Measurements from ENCODE around the gene ARVCF.

Gene ARVCF

DNA sequence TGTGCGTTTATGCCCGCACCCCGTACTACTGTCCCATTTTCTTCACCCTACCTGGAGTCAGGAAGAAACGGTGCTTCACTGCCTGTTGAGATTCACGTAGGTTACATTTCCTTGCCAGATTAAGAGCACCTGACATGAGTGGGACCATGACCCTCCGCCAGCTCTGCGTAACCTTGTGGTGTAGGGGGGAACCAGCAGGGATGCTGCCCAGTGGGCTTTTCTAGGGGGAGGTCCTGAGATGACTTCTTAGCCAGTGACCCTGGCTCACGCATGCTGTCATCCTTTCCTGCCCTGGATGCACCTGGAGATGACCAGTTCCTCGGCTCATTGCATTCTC lies 967 bp upstream of the ARVCF start:
- TF ChIP-seq, protein P1, sequence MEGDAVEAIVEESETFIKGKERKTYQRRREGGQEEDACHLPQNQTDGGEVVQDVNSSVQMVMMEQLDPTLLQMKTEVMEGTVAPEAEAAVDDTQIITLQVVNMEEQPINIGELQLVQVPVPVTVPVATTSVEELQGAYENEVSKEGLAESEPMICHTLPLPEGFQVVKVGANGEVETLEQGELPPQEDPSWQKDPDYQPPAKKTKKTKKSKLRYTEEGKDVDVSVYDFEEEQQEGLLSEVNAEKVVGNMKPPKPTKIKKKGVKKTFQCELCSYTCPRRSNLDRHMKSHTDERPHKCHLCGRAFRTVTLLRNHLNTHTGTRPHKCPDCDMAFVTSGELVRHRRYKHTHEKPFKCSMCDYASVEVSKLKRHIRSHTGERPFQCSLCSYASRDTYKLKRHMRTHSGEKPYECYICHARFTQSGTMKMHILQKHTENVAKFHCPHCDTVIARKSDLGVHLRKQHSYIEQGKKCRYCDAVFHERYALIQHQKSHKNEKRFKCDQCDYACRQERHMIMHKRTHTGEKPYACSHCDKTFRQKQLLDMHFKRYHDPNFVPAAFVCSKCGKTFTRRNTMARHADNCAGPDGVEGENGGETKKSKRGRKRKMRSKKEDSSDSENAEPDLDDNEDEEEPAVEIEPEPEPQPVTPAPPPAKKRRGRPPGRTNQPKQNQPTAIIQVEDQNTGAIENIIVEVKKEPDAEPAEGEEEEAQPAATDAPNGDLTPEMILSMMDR (IDR thresholded peaks at IDR 0.05; ENCODE audit: unreplicated experiment in 3 of 3): no peak
- peaks cover 13% of the 10 kb centered on the region for H3K4me1 Mint-ChIP-seq
- H3K4me3 Mint-ChIP-seq: peak overlapping the region; percentile 83 to 90 (median 89)
- peaks cover 64% of the 10 kb centered on the region for H3K27me3 Mint-ChIP-seq (ENCODE audit: low read depth)
- no peak overlapping the region for H3K27ac Mint-ChIP-seq
- H3K36me3 Mint-ChIP-seq (ENCODE audit: low read depth): no peaks in the 10 kb centered on the region
- H3K9me3 Mint-ChIP-seq: no peaks in the 10 kb centered on the region

DNA sequence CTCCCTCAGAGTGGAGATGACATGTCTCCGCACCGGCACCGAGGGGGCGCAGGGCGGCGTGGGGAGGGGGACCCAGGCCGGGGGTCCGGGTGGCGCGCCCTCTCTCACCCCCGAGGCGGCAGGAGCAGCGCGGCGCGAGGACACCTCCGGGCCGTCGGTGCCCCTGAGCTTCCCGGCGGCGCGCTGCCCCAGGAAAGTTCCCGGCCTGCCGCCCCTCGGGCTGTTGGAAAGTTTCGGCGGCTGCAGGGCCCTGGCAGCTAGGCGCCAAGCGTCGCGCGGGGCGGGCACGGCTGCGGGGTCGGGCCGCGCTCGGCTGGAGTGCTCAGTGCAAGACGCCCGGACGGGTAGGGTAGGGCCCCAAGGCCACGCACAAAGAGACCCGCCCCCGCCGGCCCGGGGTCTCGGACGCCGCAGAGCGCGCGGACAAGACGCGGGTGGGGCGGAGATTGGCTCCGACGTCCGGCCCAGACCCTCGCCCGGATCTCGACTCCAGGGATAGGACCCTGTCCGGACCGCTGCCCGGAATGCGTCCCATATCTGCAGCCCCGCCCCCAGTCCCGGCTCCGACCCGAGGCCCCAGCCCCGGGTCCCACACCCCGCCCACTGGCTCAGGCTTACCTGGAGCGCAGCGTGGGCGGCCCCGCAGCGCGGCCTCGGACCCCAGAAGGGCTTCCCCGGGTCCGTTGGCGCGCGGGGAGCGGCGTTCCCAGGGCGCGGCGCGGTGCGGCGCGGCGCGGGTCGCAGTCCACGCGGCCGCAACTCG lies 471 bp downstream of the ARVCF start:
- H3K27ac Mint-ChIP-seq: no peak overlapping the region
- no peak overlapping the region for H3K4me3 Mint-ChIP-seq
- H3K36me3 Mint-ChIP-seq (ENCODE audit: low read depth): no peaks in the 10 kb centered on the region
- H3K9me3 Mint-ChIP-seq: no peaks in the 10 kb centered on the region
- peaks cover 4% of the 10 kb centered on the region for H3K4me1 Mint-ChIP-seq
- TF ChIP-seq, protein P1 (IDR thresholded peaks at IDR 0.05; ENCODE audit: unreplicated experiment in 3 of 3): no peak
- peaks cover 70% of the 10 kb centered on the region for H3K27me3 Mint-ChIP-seq (ENCODE audit: low read depth)

DNA sequence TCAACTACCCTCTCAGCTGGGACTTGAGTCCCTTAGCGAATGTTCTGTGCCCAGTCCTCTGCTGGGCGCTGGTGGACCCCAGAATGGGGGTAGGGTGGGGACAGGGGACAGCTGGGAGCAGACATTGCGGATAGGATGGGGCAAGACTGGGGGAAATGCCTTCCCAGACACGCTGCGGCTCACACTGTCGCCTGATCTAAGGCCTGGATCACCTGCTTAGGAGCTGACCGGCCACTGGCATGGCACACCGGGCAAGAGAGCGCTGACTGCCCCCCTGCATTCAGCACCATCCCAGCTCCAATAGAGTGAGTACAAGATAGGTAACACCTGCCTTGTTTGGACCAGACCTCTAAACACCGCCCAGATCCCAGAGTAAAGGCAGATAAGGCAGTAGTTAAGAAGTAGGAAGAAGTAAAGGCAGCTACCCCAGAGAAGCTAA lies 1.4 kb downstream of the ARVCF start:
- Mint-ChIP-seq H3K9me3 (no peaks in the 10 kb centered on the region), H3K27me3 (ENCODE audit: low read depth) (peaks cover 65% of the 10 kb centered on the region), H3K36me3 (ENCODE audit: low read depth) (no peaks in the 10 kb centered on the region), H3K4me3 (peak overlapping the region; percentile 76 to 87 (median 84)), H3K27ac (no peak overlapping the region), H3K4me1 (peaks cover 4% of the 10 kb centered on the region)
- TF ChIP-seq, protein P1 (IDR thresholded peaks at IDR 0.05; ENCODE audit: unreplicated experiment in 3 of 3): no peak

- Mint-ChIP-seq H3K27me3 (ENCODE audit: low read depth) (peaks cover 64% of the 10 kb centered on the region), H3K4me1 (peaks cover 4% of the 10 kb centered on the region), H3K9me3 (no peaks in the 10 kb centered on the region)
Observed at GRCh38 chr22:20014526-20015186, 2.0 kb downstream of the ARVCF start.

DNA sequence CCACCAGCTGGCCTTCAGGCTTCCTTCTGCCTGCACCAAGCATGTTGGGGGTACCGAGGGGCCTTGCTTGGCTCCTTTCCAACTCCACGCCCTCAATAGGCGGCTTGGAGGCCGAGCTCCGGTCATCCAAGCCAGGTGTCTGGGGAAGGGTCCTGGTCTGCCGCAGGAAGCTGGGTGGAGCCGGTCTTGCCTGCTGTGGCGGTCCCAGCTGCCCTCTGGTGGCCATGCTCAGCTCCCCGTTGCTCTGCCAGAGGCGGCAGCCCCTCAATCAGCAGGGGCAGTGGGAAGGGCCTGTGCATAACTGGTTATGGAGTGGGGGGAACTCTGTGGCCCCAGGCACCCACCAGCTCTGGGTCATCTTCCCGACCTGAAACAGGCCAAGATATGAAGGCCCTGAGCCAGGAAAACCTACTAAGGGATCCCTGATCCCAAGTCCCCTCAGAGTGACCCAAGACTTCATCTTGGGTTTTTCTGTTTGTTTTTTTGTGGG lies 3.2 kb downstream of the ARVCF start:
- H3K4me1 Mint-ChIP-seq: peaks cover 4% of the 10 kb centered on the region

More at GRCh38 chr22:20014526-20015186, 2.0 kb downstream of the ARVCF start:
- Mint-ChIP-seq H3K27ac (no peak overlapping the region), H3K36me3 (ENCODE audit: low read depth) (no peaks in the 10 kb centered on the region), H3K4me3 (peak overlapping the region; percentile 76 to 87 (median 84))
- TF ChIP-seq, protein P1 (IDR thresholded peaks at IDR 0.05; ENCODE audit: unreplicated experiment in 3 of 3): no peak

More for the DNA sequence above, 3.2 kb downstream of the ARVCF start:
- no peaks in the 10 kb centered on the region for H3K36me3 Mint-ChIP-seq (ENCODE audit: low read depth)
- TF ChIP-seq, protein P1 (IDR thresholded peaks at IDR 0.05; ENCODE audit: unreplicated experiment in 3 of 3): peak; percentile 83 to 89 (median 88)
- no peaks in the 10 kb centered on the region for H3K9me3 Mint-ChIP-seq
- peak overlapping the region in 1 of 3 experiments; percentile 32 for H3K4me3 Mint-ChIP-seq
- H3K27me3 Mint-ChIP-seq (ENCODE audit: low read depth): peaks cover 59% of the 10 kb centered on the region
- H3K27ac Mint-ChIP-seq: no peak overlapping the region

Data from nephron (organoid).